Inflammatory macrophage (primary cell): Measurements from ENCODE around the gene SLC25A34.
A peak's percentile ranks its signal among the peaks of the same experiment; 100 is the strongest.

ENCODE experiments used
- DNase-seq, 2 donors: peaks; one replicate each; pipeline ENCODE4 v3.0.0-alpha.2; 2020 to 2022

The SLC25A34 gene

DNA sequence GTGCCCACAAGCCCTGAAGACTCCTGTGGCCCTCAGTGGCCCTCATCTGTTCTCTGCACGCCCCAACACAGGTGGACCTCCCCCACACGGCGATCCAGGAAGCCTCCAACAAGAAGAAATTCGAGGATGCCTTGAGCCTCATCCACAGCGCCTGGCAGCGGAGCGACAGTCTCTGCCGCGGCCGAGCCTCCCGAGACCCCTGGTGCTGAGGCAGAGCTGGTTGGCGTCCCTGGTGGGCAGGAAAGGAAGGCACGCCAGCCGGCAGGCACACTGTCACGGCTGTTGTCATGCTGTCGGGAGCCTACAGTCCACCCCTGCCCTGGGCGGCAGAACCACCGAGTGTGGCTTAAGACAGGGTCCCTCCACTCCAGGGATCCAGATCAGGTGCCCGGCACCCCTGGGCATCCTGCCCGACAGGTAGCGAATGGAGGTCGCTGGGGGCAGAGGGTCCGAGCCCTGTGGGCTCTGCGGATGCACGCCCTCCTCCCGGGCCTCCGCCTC is 2.3 kb upstream of the SLC25A34 start:
- DNase-seq = no peak

DNA sequence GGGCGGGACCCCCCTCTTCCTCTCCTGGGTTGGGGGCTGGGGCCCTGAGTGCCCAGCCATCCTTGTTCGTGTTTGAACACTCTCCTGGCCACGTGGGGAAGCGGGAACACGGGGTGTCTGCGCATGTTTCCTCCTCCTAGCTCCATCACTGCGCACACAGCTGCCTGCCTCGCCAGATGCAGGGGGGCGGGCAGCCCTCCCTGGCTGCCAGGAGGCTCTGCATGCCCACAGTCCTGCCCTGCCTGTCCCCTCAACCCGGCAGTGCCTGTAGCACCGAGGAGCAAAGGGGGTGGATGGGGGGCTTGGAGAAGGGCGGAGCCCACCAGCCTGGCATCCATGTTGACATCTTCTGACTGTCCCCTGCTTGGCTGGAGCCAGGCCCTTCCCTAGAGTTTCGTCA is 1.8 kb upstream of the SLC25A34 start:
- no peak for DNase-seq

- no peak for DNase-seq
Measured at GRCh38 chr1:15734901-15735300, 1.2 kb upstream of the SLC25A34 start.

GRCh38 chr1:15735304-15736037 is 587 bp upstream of the SLC25A34 start:
- no peak for DNase-seq

DNA sequence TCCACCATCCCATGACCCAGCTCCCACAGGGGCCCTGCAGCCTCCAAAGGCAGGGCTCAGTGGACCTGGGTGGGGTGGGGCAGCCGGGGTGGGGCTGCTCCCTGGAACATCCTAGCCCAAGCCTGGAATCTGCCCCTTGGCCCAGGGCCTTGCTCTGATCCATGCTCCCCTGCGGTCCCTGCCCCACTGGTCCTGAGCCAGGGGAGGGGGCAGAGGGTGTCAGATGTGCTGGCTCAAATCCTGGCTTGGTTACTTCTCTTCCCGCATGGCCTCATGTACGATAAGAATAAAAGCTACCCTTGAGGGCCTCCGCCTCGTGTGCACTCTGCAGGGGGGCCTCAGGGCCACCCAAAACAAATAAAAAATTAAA is 819 bp downstream of the SLC25A34 start:
- no peak for DNase-seq

DNA sequence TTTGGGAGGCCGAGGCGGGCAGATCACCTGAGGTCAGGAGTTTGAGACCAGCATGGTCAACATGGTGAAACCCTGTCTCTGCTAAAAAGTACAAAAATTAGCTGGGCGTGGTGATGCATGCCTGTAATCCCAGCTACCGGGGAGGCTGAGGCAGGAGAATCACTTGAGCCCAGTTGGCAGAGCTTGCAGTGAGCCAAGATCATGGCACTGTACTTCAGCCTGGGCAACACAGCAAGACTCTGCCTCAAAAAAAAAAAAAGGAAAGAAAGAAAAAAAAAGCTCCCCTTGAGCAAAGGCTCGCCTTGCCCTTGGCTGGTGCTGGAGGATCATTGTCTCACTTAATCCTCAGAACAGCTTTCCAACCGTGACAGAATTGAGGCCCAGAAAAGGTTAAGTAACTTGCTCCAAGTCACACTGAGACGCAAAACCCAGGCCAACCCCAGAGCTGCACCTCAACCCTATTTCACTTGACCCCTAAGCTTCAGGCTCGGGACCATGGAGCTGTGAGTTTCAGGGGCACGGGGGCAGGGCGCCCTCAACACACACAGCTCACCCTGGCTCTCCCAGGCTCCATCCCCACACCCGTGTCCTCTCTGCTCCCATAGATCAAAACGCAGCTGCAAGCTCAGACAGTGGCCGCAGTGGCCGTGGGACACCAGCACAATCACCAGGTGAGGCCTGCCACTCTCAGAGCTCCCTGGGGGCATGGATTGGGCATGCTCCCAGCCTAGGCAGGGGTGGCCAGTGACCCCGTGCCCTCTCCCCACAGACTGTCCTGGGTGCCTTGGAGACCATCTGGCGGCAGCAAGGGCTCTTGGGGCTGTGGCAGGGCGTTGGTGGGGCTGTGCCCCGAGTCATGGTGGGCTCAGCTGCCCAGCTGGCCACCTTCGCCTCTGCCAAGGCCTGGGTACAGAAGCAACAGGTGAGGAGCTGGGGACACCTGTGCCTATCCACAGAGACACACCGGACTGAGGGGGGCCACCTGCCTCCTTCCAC is 1.6 kb downstream of the SLC25A34 start:
- DNase-seq = no peak

- DNase-seq = no peak
Measured at GRCh38 chr1:15738416-15739113, 2.5 kb downstream of the SLC25A34 start.

DNA sequence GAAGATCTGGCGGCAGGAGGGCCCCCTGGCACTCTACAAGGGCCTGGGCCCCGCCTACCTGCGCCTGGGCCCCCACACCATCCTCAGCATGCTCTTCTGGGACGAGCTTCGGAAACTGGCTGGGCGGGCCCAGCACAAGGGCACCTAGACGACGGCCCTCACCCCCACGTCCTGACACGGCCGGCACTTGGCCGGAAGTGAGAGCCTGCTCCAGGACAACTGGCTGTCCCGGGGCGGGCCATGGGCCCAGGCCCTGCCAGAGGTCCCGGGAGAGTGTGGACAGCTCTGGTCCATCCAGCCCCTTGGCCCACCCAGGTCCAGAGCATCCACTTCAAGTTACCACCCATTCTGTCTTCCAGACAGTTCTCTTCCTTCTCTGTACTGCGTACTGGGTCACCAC is 3.2 kb downstream of the SLC25A34 start:
- DNase-seq = no peak

GRCh38 chr1:15739745-15740144 is 3.7 kb downstream of the SLC25A34 start:
- no peak for DNase-seq

GRCh38 chr1:15740924-15741850 is 5.1 kb downstream of the SLC25A34 start:
- peak; percentile 29 to 55 for DNase-seq

DNA sequence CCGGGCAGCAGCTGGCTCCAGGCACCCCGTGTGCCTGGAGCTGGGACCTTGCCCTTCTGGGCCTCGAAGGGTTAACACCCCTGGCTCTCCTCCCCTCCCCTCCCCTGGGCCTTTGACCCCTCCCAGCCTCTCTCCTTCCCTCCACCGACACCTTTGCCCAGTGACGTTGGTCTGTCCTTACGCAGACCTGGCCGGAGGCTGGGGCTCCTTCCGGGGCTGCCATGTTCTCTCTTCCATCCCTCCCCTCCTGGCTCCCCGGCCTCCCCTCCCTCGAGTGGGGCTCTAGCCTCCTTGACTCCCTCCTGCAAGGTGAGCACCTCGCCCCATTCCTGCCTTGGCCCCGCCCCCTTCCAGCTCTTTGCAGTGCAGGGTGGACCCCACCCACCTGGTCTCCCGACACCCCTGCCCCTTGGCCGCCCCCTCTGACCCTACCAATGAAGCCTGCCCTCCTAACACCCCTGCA is 6.3 kb downstream of the SLC25A34 start, which contains the start of gene TMEM82:
TMEM82 (plus strand) TSS at position 161 of the 463 bp plus-strand sequence; CDS start at position 222, 61 bp downstream.
- no peak for DNase-seq

DNA sequence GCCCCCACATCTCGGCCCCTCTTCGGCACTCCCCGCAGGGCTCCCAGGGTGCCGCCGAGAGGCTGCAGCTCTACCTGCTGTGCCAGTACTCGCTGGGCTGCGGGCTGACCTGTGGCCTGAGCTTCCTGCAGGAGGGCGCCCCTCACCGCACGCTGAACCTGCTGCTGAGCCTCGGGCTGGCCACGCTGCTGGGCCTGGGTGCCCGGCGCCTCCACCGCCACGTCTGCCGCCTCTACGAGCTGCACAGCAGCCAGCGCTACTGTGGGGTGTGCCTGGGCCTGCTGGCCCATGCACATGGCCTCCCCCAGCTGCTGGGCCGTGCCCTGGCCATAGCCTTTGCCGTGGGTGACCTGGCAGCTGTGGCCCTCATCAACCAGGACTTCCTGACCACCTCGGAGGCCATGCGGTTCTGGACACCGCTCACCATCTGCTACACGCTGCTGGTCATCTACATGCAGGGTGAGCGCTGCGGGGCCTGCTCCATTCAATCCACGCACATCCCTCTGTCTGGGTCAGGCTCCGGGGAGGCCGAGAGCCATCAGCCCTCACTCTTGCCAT is 8.1 kb downstream of the SLC25A34 start:
- DNase-seq = no peak

GRCh38 chr1:15747378-15747777 is 11.3 kb downstream of the SLC25A34 start:
- no peak for DNase-seq

GRCh38 chr1:15748264-15748663 is 12.2 kb downstream of the SLC25A34 start:
- no peak for DNase-seq

GRCh38 chr1:15748690-15749398 is 12.8 kb downstream of the SLC25A34 start:
- no peak for DNase-seq

GRCh38 chr1:15749399-15750291 is 13.6 kb downstream of the SLC25A34 start:
- DNase-seq = no peak

- DNase-seq = no peak
Measured at GRCh38 chr1:15750924-15751323, 14.9 kb downstream of the SLC25A34 start.

- DNase-seq = no peak
Measured at GRCh38 chr1:15751717-15752116, 15.7 kb downstream of the SLC25A34 start.

DNA sequence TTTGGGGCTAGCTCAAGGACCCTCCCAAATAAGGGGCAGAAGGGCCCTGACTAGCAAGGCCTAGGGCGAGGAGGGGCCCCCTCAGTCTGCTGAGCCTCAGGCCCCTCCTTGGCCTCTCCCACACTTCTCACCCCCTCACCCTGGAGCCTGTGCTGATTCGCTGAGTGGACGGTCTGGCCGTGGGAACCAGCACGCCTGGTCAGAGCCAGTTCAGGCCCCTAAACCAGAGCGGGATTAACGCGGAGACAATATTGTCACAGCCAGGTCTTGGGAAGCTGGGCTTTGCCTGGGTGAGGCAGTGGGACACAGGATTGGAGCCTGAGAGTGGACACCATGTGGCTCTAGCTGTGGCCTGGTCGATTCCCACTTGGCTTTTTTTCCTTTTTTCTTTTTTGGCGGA is 17.7 kb downstream of the SLC25A34 start:
- no peak for DNase-seq
